Uterus (tissue), 4 donors: ENCODE measurements around the gene PTPRF. TPM values are rescaled to one million over a fixed set of nuclear protein-coding genes. Genes with fewer than 3 reads are reported as not detected.
"Not testable (repeated sequence)": the region's sequence is repeated elsewhere in the genome, so short reads cannot be mapped to it uniquely, and the experiment has no call there.

Source experiments
- DNase-seq, 2 donors: peaks; one replicate each; pipeline ENCODE4 v3.0.0-alpha.2; 2019 to 2020
- H3K27ac ChIP-seq, 2 donors: fragments of 200-600 bp; sonication (generic); 1 replicate in 1 of 2; 2 replicates in 1 of 2; pipeline ENCODE4 v1.5.1; 2016 to 2018
- H3K27me3 ChIP-seq, 2 donors: fragments of 200-600 bp; sonication (generic); one replicate each; pipeline ENCODE4 v1.5.1; 2018 to 2019; ENCODE audit warnings: control low read depth in 1 of 2
- H3K36me3 ChIP-seq, 2 donors: fragments of 200-600 bp; sonication (generic); one replicate each; pipeline ENCODE4 v1.5.1; 2019; ENCODE audit warnings: control low read depth in 1 of 2
- H3K4me1 ChIP-seq, 2 donors: fragments of 200-600 bp; sonication (generic); one replicate each; pipeline ENCODE4 v1.5.1; 2018 to 2019; ENCODE audit warnings: control low read depth in 1 of 2
- H3K4me3 ChIP-seq, 2 donors: fragments of 200-600 bp; sonication (generic); 1 replicate in 1 of 2; 2 replicates in 1 of 2; pipeline ENCODE4 v1.5.1; 2018 to 2019; ENCODE audit warnings: mild to moderate bottlenecking in 1 of 2
- H3K9me3 ChIP-seq, 2 donors: fragments of 200-600 bp; sonication (generic); one replicate each; pipeline ENCODE4 v1.5.1; 2019; ENCODE audit warnings: control low read depth in 1 of 2
- POLR2A ChIP-seq, 2 donors: fragments of 450-650 bp; IDR thresholded peaks; one replicate each; pipeline ENCODE4 v1.6.1; 2016; ENCODE audit warnings: antibody characterized with exemption in 2 of 2, mild to moderate bottlenecking in 1 of 2, moderate library complexity in 1 of 2
- intact Hi-C: fragments of 100-400 bp; cut with DNase I; formaldehyde crosslinking; loops from one replicate; pipeline ENCODE4 v1.15.1; 2023; ENCODE audit warnings: low total_unique reads
- total RNA-seq, 4 donors: library from RNA; depleted of rRNA in 3 of 4; stranded (reverse); fragments of >200 nt in 3 of 4; gene quantifications; one replicate each; pipeline versions ENCODE4 v1.1.0 to v1.2.4, GENCODE V29; 2014 to 2023
- TF ChIP-seq, protein P1 (sequence below), 4 experiments: fragments of 200-600 bp in 2 of 4; fragments of 450-650 bp in 2 of 4; sonication (generic) in 2 of 4; IDR thresholded peaks; one replicate each; pipeline ENCODE4 v1.5.1; 2016 to 2019; ENCODE audit warnings: antibody characterized with exemption in 4 of 4, mild to moderate bottlenecking in 2 of 4, moderate library complexity in 1 of 4
- donor health status: DM: yes; HTN: yes; CAD: no.

PTPRF gene
- total RNA-seq, 4 donors from 2014 or later: 24.7 to 172 (median 124) TPM

DNA sequence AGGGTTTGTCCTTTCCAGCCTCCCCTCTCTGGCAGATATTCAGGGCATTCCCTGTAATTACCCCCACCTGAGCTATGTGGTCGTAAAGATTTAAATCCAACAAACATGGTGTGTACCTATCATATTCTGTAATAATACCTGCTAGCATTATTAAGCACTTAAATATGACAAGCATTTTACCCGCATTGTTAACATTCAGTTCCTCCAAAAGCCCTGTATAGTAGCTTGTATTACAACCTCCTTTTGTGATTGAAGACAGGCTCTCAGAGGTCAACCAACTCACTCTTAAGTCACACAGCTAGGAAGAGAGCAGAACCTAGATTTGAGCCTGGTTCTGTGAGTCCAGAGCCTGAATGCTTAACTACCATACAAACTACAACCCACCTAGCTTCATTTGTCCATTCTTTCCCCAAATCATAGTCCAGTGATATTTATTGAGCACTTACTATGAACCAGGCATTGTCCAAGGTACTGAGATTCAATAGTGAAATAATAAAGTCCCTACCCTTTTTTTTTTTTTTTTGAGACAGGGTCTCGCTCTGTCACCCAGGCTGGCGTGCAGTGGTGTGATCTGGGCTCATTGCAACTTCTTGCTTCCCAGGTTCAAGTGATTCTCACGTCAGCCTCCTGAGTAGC is 105.4 kb downstream of the PTPRF start:
- no peak overlapping the region for H3K27ac ChIP-seq
- no peaks in the 10 kb centered on the region for H3K27me3 ChIP-seq
- no peak for DNase-seq
- no peak overlapping the region for H3K4me3 ChIP-seq
- TF ChIP-seq, protein P1, sequence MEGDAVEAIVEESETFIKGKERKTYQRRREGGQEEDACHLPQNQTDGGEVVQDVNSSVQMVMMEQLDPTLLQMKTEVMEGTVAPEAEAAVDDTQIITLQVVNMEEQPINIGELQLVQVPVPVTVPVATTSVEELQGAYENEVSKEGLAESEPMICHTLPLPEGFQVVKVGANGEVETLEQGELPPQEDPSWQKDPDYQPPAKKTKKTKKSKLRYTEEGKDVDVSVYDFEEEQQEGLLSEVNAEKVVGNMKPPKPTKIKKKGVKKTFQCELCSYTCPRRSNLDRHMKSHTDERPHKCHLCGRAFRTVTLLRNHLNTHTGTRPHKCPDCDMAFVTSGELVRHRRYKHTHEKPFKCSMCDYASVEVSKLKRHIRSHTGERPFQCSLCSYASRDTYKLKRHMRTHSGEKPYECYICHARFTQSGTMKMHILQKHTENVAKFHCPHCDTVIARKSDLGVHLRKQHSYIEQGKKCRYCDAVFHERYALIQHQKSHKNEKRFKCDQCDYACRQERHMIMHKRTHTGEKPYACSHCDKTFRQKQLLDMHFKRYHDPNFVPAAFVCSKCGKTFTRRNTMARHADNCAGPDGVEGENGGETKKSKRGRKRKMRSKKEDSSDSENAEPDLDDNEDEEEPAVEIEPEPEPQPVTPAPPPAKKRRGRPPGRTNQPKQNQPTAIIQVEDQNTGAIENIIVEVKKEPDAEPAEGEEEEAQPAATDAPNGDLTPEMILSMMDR (IDR thresholded peaks at IDR 0.05): no peak
- TF ChIP-seq POLR2A (IDR thresholded peaks at IDR 0.05): no peak
- no peaks in the 10 kb centered on the region for H3K36me3 ChIP-seq
- no peaks in the 10 kb centered on the region for H3K4me1 ChIP-seq
- no peaks in the 10 kb centered on the region for H3K9me3 ChIP-seq
- intact Hi-C loops: no loop called here

DNA sequence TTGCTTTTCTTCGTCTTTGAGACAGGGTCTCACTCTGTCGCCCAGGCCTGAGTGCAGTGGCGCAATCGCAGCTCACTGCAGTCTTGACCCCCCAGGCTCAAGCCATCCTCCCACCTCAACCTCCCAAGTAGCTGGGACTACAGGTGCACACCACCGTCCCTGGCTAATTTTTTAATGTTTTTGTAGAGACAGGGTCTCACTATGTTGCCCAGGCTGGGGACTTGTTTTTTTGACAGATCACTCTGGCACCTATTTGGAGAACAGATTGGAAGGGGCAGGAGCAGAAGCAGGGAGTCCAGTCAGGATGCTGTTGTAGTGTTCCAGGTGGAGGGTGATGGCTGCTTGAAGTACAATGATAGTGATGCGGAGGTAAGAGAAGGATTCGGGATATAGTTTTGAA is 106.6 kb downstream of the PTPRF start:
- no peaks in the 10 kb centered on the region for H3K36me3 ChIP-seq
- TF ChIP-seq, protein P1 (IDR thresholded peaks at IDR 0.05): no peak
- TF ChIP-seq POLR2A (IDR thresholded peaks at IDR 0.05): no peak
- H3K4me3 ChIP-seq: no peak overlapping the region
- intact Hi-C loops: no loop called here
- H3K27ac ChIP-seq: no peak overlapping the region
- H3K27me3 ChIP-seq: no peaks in the 10 kb centered on the region
- DNase-seq: no peak
- H3K9me3 ChIP-seq: no peaks in the 10 kb centered on the region
- H3K4me1 ChIP-seq: no peaks in the 10 kb centered on the region

DNA sequence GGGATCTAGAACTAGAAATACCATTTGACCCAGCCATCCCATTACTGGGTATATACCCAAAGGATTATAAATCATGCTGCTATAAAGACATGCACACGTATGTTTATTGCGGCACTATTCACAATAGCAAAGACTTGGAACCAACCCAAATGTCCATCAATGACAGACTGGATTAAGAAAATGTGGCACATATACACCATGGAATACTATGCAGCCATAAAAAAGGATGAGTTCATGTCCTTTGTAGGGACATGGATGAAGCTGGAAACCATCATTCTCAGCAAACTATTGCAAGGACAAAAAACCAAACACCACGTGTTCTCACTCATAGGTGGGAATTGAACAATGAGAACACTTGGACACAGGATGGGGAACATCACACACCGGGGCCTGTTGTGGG is 107.7 kb downstream of the PTPRF start:
- DNase-seq, H3K4me3 ChIP-seq, H3K9me3 ChIP-seq, H3K36me3 ChIP-seq, H3K27ac ChIP-seq, H3K4me1 ChIP-seq, intact Hi-C loops, H3K27me3 ChIP-seq: not testable (repeated sequence)

DNA sequence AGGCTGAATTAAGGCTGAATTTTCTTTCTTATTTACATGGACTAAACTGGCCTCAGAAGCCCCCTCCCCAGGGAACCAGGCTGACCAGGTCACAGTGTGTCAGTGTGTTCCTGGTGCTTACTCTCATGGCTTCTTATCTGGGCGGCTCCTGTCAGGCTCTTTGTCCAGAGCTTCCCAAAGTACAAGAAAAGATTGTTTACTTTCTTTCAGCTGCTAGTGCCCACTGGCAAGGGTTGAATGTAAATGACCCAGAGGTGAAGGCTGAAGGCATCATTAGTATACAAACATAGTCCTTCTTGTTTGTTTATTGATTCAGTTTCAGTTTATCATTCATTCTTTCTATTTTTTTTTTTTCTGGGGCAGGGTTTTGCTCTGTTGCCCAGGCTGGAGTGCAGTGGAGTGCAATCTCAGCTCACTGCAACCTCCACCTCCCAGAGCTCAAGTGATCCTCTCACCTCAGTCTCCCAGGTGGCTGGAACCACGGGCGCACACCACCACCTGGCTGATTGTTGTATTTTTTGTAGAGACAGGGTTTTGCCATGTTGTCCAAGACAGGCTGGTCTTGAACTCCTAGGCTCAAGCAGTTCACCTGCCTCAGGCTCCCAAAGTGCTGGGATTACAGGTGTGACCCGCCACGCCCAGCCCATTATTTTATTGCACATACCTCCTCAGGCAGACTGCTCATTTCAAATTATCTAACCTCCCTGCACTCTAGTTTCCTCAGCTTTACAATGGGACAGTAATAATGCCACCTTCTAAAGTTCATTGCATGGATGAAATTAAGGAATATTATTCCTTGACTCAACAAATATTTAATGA is 109.5 kb downstream of the PTPRF start:
- intact Hi-C loops: no loop called here
- Histone ChIP-seq H3K9me3 (no peaks in the 10 kb centered on the region), H3K27me3 (no peaks in the 10 kb centered on the region), H3K27ac (no peak overlapping the region), H3K36me3 (no peaks in the 10 kb centered on the region), H3K4me3 (no peak overlapping the region), H3K4me1 (no peaks in the 10 kb centered on the region)
- DNase-seq: no peak
- TF ChIP-seq, protein P1 (IDR thresholded peaks at IDR 0.05): no peak
- no peak for TF ChIP-seq POLR2A (IDR thresholded peaks at IDR 0.05)

DNA sequence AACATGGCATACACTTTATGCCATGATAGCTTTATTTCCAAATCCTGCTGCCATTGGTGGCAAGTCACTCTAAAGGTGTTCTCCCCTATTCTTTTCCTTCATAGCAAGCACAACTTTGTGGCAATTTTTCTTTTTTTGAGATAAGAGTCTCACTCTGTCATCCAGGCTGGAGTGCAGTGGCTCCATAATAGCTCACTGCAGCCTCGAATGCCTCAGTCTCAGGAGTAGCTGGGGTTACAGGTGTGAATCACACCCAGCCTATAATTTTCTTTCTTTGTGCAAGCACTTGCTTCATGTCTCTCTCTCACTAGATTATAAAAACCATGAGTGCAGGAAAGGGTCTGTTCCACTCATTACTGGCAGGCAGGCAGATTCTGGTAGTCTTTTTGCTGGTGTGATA is 113.9 kb downstream of the PTPRF start:
- intact Hi-C loops: no loop called here
- H3K27me3 ChIP-seq: no peaks in the 10 kb centered on the region
- no peaks in the 10 kb centered on the region for H3K36me3 ChIP-seq
- no peak for TF ChIP-seq POLR2A (IDR thresholded peaks at IDR 0.05)
- TF ChIP-seq, protein P1 (IDR thresholded peaks at IDR 0.05): no peak
- H3K27ac ChIP-seq: no peak overlapping the region
- DNase-seq: no peak
- H3K4me1 ChIP-seq: no peaks in the 10 kb centered on the region
- no peaks in the 10 kb centered on the region for H3K9me3 ChIP-seq
- no peak overlapping the region for H3K4me3 ChIP-seq
